GM19395 (cell line): ENCODE results near the gene ABCD4.
A peak's percentile ranks its signal among the peaks of the same experiment; 100 is the strongest.
"Not testable (repeated sequence)": the region's sequence is repeated elsewhere in the genome, so short reads cannot be mapped to it uniquely, and the experiment has no call there.

ENCODE experiments used
- ATAC-seq: cut with Tn5 transposase; IDR thresholded peaks from one replicate; pipeline ENCODE4 v1.9.1; 2021; ENCODE audit warnings: mild to moderate bottlenecking, moderate library complexity; ENCODE audit not compliant: unreplicated experiment

Gene ABCD4

GRCh38 chr14:74302634-74303569 is at the start of gene ABCD4:
Gene ABCD4, minus strand, starts transcription at chr14:74302934. Its CDS starts 22 bp downstream, at chr14:74302912.
- peak; percentile 99 for ATAC-seq

GRCh38 chr14:74350928-74351323 is 48.2 kb upstream of the ABCD4 start:
- no peak for ATAC-seq

- ATAC-seq: no peak
These were observed 47.6 kb upstream of the ABCD4 start for GRCh38 chr14:74350211-74350927.

- ATAC-seq: no peak
These were observed 47.0 kb upstream of the ABCD4 start for GRCh38 chr14:74349757-74350156.

GRCh38 chr14:74348735-74349463 is 46.2 kb upstream of the ABCD4 start:
- ATAC-seq: no peak

GRCh38 chr14:74348241-74348734 is 45.6 kb upstream of the ABCD4 start, which contains the start of gene VRTN:
Gene VRTN, plus strand, starts transcription at chr14:74348471. Its CDS starts 8,313 bp downstream, at chr14:74356784.
- ATAC-seq: no peak

- no peak for ATAC-seq
These were observed 45.0 kb upstream of the ABCD4 start for GRCh38 chr14:74347795-74348100.

- no peak for ATAC-seq
These were observed 44.5 kb upstream of the ABCD4 start for GRCh38 chr14:74347097-74347794.

GRCh38 chr14:74346341-74346740 is 43.6 kb upstream of the ABCD4 start:
- no peak for ATAC-seq

GRCh38 chr14:74333909-74334308 is 31.2 kb upstream of the ABCD4 start:
- ATAC-seq: no peak

GRCh38 chr14:74329950-74330552 is 27.3 kb upstream of the ABCD4 start:
- ATAC-seq: not testable (repeated sequence)

- ATAC-seq: no peak
These were observed 23.8 kb upstream of the ABCD4 start for GRCh38 chr14:74326369-74327152.

GRCh38 chr14:74325446-74325845 is 22.7 kb upstream of the ABCD4 start:
- ATAC-seq: no peak

GRCh38 chr14:74324931-74325361 is 22.2 kb upstream of the ABCD4 start:
- ATAC-seq: no peak

GRCh38 chr14:74314576-74314975 is 11.8 kb upstream of the ABCD4 start:
- no peak for ATAC-seq

GRCh38 chr14:74313601-74314000 is 10.9 kb upstream of the ABCD4 start:
- no peak for ATAC-seq

GRCh38 chr14:74312161-74312560 is 9.4 kb upstream of the ABCD4 start:
- no peak for ATAC-seq

- ATAC-seq: no peak
These were observed 6.6 kb upstream of the ABCD4 start for GRCh38 chr14:74309125-74310022.
